HG02943 (cell line): Measurements from ENCODE around the gene KSR2.
"Not testable (repeated sequence)": the region's sequence is repeated elsewhere in the genome, so short reads cannot be mapped to it uniquely, and the experiment has no call there.

Experiments used
- ATAC-seq: cut with Tn5 transposase; IDR thresholded peaks from one replicate; pipeline ENCODE4 v1.9.1; 2021; ENCODE audit warnings: mild to moderate bottlenecking, low read depth, moderate library complexity; ENCODE audit not compliant: unreplicated experiment

The KSR2 gene

GRCh38 chr12:117662620-117663395 is 306.0 kb downstream of the KSR2 start:
- ATAC-seq: no peak

GRCh38 chr12:117662220-117662619 is 306.6 kb downstream of the KSR2 start:
- no peak for ATAC-seq

GRCh38 chr12:117661471-117661870 is 307.3 kb downstream of the KSR2 start:
- no peak for ATAC-seq

- no peak for ATAC-seq
These were observed 307.9 kb downstream of the KSR2 start for GRCh38 chr12:117660896-117661295.

GRCh38 chr12:117658226-117658625 is 310.6 kb downstream of the KSR2 start:
- no peak for ATAC-seq

GRCh38 chr12:117649796-117650195 is 319.0 kb downstream of the KSR2 start:
- no peak for ATAC-seq

- no peak for ATAC-seq
These were observed 322.3 kb downstream of the KSR2 start for GRCh38 chr12:117646520-117646919.

- no peak for ATAC-seq
These were observed 323.3 kb downstream of the KSR2 start for GRCh38 chr12:117645473-117645872.

- no peak for ATAC-seq
These were observed 324.8 kb downstream of the KSR2 start for GRCh38 chr12:117643971-117644370.

GRCh38 chr12:117641885-117642284 is 326.9 kb downstream of the KSR2 start:
- ATAC-seq: no peak

- ATAC-seq: no peak
These were observed 328.3 kb downstream of the KSR2 start for GRCh38 chr12:117640511-117640910.

GRCh38 chr12:117629454-117629853 is 339.3 kb downstream of the KSR2 start:
- ATAC-seq: no peak

- ATAC-seq: not testable (repeated sequence)
These were observed 340.1 kb downstream of the KSR2 start for GRCh38 chr12:117628711-117629110.

- no peak for ATAC-seq
These were observed 346.0 kb downstream of the KSR2 start for GRCh38 chr12:117622741-117623140.

- no peak for ATAC-seq
These were observed 346.7 kb downstream of the KSR2 start for GRCh38 chr12:117622087-117622486.

- ATAC-seq: no peak
These were observed 361.0 kb downstream of the KSR2 start for GRCh38 chr12:117607778-117608177.

- ATAC-seq: no peak
These were observed 361.8 kb downstream of the KSR2 start for GRCh38 chr12:117606945-117607344.

- ATAC-seq: no peak
These were observed 362.8 kb downstream of the KSR2 start for GRCh38 chr12:117606024-117606423.

- ATAC-seq: no peak
These were observed 365.3 kb downstream of the KSR2 start for GRCh38 chr12:117603316-117604113.

- ATAC-seq: no peak
These were observed 368.9 kb downstream of the KSR2 start for GRCh38 chr12:117599849-117600248.

- ATAC-seq: no peak
These were observed 371.8 kb downstream of the KSR2 start for GRCh38 chr12:117596968-117597367.

- ATAC-seq: no peak
These were observed 373.0 kb downstream of the KSR2 start for GRCh38 chr12:117595751-117596150.
